Esophagus squamous epithelium (tissue), 5 donors: ENCODE data around the gene FOXK2. TPM values are rescaled to one million over a fixed set of nuclear protein-coding genes. Genes with fewer than 3 reads are reported as not detected.
"Not testable (repeated sequence)": the region's sequence is repeated elsewhere in the genome, so short reads cannot be mapped to it uniquely, and the experiment has no call there.

Experiments used
- DNase-seq: peaks from one replicate; lab custom pipeline; 2025; lab: John Stamatoyannopoulos, UW
- H3K27ac ChIP-seq, 4 donors: fragments of 200-600 bp; sonication (generic); one replicate each; pipeline ENCODE4 v1.5.1; 2016 to 2019; ENCODE audit warnings: mild to moderate bottlenecking in 1 of 4
- H3K27me3 ChIP-seq, 4 donors: fragments of 200-600 bp; sonication (generic); 1 replicate in 3 of 4; 2 replicates in 1 of 4; pipeline versions ENCODE4 v1.5.1 to v1.6.0; 2017 to 2021; ENCODE audit warnings: antibody characterized with exemption in 1 of 4
- H3K36me3 ChIP-seq, 3 donors: fragments of 200-600 bp; sonication (generic); one replicate each; pipeline ENCODE4 v1.5.1; 2016 to 2019
- H3K4me1 ChIP-seq, 3 donors: fragments of 200-600 bp; sonication (generic); one replicate each; pipeline ENCODE4 v1.5.1; 2017 to 2019
- H3K4me3 ChIP-seq, 4 donors: fragments of 200-600 bp; sonication (generic); 1 replicate in 3 of 4; 2 replicates in 1 of 4; pipeline ENCODE4 v1.5.1; 2016 to 2019; ENCODE audit warnings: mild to moderate bottlenecking in 2 of 4, moderate library complexity in 1 of 4
- H3K9me3 ChIP-seq, 3 donors: fragments of 200-600 bp; sonication (generic); one replicate each; pipeline ENCODE4 v1.5.1; 2016 to 2019
- POLR2A ChIP-seq, 4 donors: fragments of 450-650 bp; IDR thresholded peaks; one replicate each; pipeline ENCODE4 v1.6.1; 2017; ENCODE audit warnings: antibody characterized with exemption in 4 of 4, mild to moderate bottlenecking in 4 of 4, moderate library complexity in 3 of 4
- WGBS, 2 donors: methylation state at CpG; one replicate each; pipeline ENCODE4 v1.1.5; 2018; 5-methylcytosine and 5-hydroxymethylcytosine counted together
- intact Hi-C: fragments of 100-400 bp; cut with DNase I; formaldehyde crosslinking; loops from one replicate; pipeline ENCODE4 v1.15.0; 2022
- total RNA-seq, 4 donors: library from RNA; depleted of rRNA; stranded (reverse); fragments of >200 nt; gene quantifications; one replicate each; pipeline ENCODE4 v1.1.0, GENCODE V29; 2016
- TF ChIP-seq, protein P1 (sequence below), 6 experiments: fragments of 450-650 bp in 4 of 6; fragments of 200-600 bp in 2 of 6; sonication (generic) in 2 of 6; IDR thresholded peaks; one replicate each; pipeline ENCODE4 v1.5.1; 2016 to 2019; ENCODE audit warnings: antibody characterized with exemption in 6 of 6, mild to moderate bottlenecking in 4 of 6, moderate library complexity in 4 of 6
- donor health status: DM: yes; HTN: yes; CAD: no.

FOXK2 gene
- total RNA-seq, 4 donors from 2014 or later, result 26.3 to 38.2 (median 34.5) TPM

DNA sequence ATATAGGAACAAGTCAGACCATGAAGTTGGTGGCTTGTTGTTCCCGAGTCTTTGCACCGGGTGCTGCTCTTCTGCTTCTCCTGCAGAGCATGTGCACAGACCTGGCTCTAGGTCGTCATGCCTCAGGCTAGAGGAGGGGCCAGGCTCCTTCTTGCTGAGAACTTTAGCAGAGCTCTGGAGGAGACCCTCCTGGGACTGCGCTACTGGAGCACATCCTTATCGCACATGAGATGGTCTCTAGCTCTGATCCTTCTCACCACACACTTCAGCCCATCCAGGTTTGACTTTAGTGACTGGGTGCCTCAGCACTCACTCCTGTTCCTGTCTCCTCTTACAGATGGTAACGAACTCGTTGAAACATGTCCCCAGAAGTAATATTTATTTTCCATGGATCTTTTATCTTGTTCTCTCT is 14.9 kb downstream of the FOXK2 start:
- no peaks in the 10 kb centered on the region for H3K9me3 ChIP-seq
- peak overlapping the region; percentile 81 to 96 (median 91) for H3K27ac ChIP-seq
- 42 to 45% methylated on average over 5 to 7 of the region's 7 CpGs for WGBS, 2 donors
- H3K27me3 ChIP-seq, result no peaks in the 10 kb centered on the region
- TF ChIP-seq, protein P1, sequence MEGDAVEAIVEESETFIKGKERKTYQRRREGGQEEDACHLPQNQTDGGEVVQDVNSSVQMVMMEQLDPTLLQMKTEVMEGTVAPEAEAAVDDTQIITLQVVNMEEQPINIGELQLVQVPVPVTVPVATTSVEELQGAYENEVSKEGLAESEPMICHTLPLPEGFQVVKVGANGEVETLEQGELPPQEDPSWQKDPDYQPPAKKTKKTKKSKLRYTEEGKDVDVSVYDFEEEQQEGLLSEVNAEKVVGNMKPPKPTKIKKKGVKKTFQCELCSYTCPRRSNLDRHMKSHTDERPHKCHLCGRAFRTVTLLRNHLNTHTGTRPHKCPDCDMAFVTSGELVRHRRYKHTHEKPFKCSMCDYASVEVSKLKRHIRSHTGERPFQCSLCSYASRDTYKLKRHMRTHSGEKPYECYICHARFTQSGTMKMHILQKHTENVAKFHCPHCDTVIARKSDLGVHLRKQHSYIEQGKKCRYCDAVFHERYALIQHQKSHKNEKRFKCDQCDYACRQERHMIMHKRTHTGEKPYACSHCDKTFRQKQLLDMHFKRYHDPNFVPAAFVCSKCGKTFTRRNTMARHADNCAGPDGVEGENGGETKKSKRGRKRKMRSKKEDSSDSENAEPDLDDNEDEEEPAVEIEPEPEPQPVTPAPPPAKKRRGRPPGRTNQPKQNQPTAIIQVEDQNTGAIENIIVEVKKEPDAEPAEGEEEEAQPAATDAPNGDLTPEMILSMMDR (IDR thresholded peaks at IDR 0.05), result no peak
- no peak for TF ChIP-seq POLR2A (IDR thresholded peaks at IDR 0.05)
- H3K36me3 ChIP-seq, result no peaks in the 10 kb centered on the region
- H3K4me3 ChIP-seq, result peak overlapping the region in 1 of 4 donors; percentile 5
- H3K4me1 ChIP-seq, result peaks cover 67 to 100% (median 90%) of the 10 kb centered on the region in 3 donors
- intact Hi-C loops, result no loop called here
- no peak for DNase-seq

DNA sequence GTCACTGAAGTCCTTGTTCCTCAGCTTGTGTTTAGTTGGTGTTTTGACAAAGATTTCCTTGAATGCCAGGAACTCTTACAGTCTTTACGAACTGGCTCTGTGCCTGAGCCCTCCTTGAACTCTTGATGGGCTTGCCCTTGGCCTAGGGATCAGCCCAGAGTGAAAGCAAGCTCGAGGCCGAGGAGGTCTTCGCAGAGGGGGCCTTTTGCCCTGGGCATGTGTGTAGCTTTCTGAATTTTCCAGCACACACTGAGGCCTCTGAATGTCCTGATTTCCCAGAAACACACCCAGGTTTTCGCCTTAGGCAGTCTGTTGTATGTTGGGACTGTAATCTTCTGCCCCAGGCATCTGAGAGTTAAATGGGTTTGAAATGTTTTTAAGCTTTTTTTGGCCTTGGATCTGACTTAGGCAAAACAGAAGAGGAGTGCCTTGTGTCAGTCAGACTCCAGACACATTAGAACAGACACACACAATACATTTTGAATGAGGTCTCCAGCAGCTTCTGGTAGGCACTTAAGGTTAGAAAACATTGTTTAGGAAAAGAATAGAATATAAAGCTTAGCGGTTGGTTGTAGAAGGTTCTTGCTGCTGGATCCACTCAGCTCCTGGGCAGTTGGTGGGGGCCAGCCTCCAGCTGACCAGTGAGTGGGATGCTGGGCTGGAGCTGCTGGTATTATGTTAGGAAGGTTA is 17.1 kb downstream of the FOXK2 start:
- no peaks in the 10 kb centered on the region for H3K9me3 ChIP-seq
- H3K4me3 ChIP-seq, result peak overlapping the region in 3 of 4 donors; percentile 6 to 46 (median 14)
- H3K27me3 ChIP-seq, result no peaks in the 10 kb centered on the region
- peak overlapping the region; percentile 81 to 96 (median 91) for H3K27ac ChIP-seq
- intact Hi-C loops, result no loop called here
- H3K36me3 ChIP-seq, result no peaks in the 10 kb centered on the region
- TF ChIP-seq, protein P1 (IDR thresholded peaks at IDR 0.05), result no peak
- no peak for TF ChIP-seq POLR2A (IDR thresholded peaks at IDR 0.05)
- peaks cover 62 to 97% (median 81%) of the 10 kb centered on the region in 3 donors for H3K4me1 ChIP-seq
- WGBS, 2 donors, result 15 to 22% methylated on average over 3 to 5 of the region's 6 CpGs
- DNase-seq, result no peak

DNA sequence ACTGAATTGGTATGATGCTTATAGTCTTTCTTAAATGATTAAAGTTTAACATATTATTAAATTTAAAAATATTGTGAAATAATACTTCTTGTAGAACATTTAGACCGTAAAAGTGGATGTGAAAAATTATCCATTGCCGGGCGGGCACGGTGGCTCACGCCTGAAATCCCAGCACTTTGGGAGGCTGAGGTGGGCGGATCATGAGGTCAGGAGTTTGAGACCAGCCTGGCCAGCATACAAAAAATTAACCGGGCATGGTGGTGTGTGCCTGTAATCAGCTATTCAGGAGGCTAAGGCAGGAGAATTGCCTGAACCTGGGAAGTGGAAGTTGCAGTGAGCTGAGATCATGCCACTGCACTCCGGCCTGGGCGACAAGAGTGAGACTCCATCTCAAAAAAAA is 17.7 kb downstream of the FOXK2 start:
- H3K36me3 ChIP-seq, H3K27me3 ChIP-seq, DNase-seq, H3K9me3 ChIP-seq, intact Hi-C loops: not testable (repeated sequence)
- Histone ChIP-seq H3K4me3 (peak overlapping the region in 2 of 4 donors; percentile 6 to 46), H3K27ac (peak overlapping the region; percentile 81 to 96 (median 91)), H3K4me1 (peaks cover 59 to 96% (median 75%) of the 10 kb centered on the region in 3 donors)
- WGBS, 2 donors, result 30 to 68% methylated on average over 8 to 9 of the region's 9 CpGs

GRCh38 chr17:82539076-82539475 is 19.5 kb downstream of the FOXK2 start:
- Histone ChIP-seq H3K27ac (peak overlapping the region in 3 of 4 donors; percentile 67 to 90 (median 70)), H3K4me1 (peaks cover 49 to 93% (median 69%) of the 10 kb centered on the region in 3 donors)
- not testable (repeated sequence) for H3K4me3 ChIP-seq

DNA sequence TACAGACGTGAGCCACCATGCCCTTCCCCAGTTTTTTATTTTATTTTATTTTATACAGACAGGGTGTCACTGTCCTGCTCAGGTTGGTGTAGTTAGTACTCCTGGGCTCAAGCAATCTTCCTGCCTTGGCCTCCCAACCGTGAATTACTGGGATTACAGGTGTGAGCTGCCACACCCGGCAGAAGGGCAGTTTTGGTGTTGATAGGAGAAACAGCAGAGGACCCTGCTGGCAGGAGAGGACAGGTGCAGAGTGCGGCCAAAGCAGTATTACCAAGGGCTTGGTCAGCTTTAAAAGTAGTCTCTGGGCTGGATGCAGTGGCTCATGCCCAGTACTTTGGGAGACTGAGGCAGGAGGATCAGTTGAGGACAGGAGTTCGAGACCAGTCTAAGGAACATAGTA is 22.9 kb downstream of the FOXK2 start:
- H3K27me3 ChIP-seq, result no peaks in the 10 kb centered on the region
- TF ChIP-seq, protein P1 (IDR thresholded peaks at IDR 0.05), result no peak
- TF ChIP-seq POLR2A (IDR thresholded peaks at IDR 0.05), result no peak
- intact Hi-C loops, result no loop called here
- WGBS, 2 donors, result 90 to 95% methylated on average over 2 to 4 of the region's 5 CpGs
- H3K4me1 ChIP-seq, result peaks cover 20 to 79% (median 36%) of the 10 kb centered on the region in 3 donors
- DNase-seq, result no peak
- H3K9me3 ChIP-seq, result no peaks in the 10 kb centered on the region
- no peak overlapping the region for H3K4me3 ChIP-seq
- no peaks in the 10 kb centered on the region for H3K36me3 ChIP-seq
- H3K27ac ChIP-seq, result no peak overlapping the region

More at GRCh38 chr17:82539076-82539475, 19.5 kb downstream of the FOXK2 start:
- H3K36me3 ChIP-seq, DNase-seq, H3K27me3 ChIP-seq, intact Hi-C loops, H3K9me3 ChIP-seq: not testable (repeated sequence)
- 69 to 79% methylated on average over 10 to 14 of the region's 18 CpGs for WGBS, 2 donors

DNA sequence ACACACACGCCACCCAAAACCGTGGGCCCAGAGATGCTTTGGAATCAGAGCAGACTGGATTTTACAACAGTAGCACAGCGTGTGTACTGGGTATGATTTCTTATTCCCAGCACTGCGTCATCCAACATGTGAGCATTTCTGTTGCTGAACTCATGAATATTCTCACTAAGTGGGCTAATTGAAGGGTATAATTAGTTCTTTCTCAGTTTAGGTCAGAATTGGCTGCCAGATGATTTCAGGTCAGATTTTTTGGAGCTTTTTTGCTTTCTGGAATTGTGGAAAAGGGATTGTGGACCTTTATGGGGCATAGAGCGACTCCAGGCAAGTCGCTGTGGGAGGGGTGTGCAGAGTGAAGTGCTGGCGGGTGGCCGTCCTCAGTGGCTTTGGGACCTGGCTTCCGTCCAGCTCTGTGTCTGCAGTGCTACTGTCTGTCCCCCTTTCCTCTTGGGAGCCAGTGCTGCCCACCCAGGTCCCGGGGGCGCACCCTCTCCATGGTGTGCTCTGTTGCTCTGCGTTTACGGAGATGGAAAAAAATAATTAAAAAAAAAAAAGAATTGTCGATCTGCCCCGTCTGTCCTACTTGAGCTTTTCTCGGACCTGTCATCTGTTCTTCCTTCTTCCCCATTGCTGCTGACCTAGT is 25.0 kb downstream of the FOXK2 start:
- Histone ChIP-seq H3K4me3 (peak overlapping the region in 3 of 4 donors; percentile 3 to 20 (median 9)), H3K27ac (peak overlapping the region; percentile 1 to 67 (median 36)), H3K36me3 (no peaks in the 10 kb centered on the region), H3K4me1 (peaks cover 21 to 78% (median 27%) of the 10 kb centered on the region in 3 donors), H3K9me3 (no peaks in the 10 kb centered on the region), H3K27me3 (no peaks in the 10 kb centered on the region)
- intact Hi-C loops, result no loop called here
- TF ChIP-seq POLR2A (IDR thresholded peaks at IDR 0.05), result no peak
- TF ChIP-seq, protein P1 (IDR thresholded peaks at IDR 0.05), result no peak
- WGBS, 2 donors, result 74 to 77% methylated on average over 16 of the region's 16 CpGs
- DNase-seq, result no peak
